Stomach smooth muscle (tissue), 2 donors: ENCODE data around the gene SLC35E2B.

Experiments
- H3K27ac ChIP-seq: one replicate; pipeline ENCODE4 v1.7.0; 2013; ENCODE audit warnings: mild to moderate bottlenecking, low read length, inconsistent platforms
- H3K27me3 ChIP-seq, 2 donors: one replicate each; pipeline ENCODE4 v1.7.0; 2013; ENCODE audit warnings: low read length in 2 of 2; ENCODE audit not compliant: insufficient read depth in 2 of 2, control insufficient read depth in 1 of 2
- H3K36me3 ChIP-seq, 2 donors: one replicate each; pipeline ENCODE4 v1.7.0; 2013; ENCODE audit warnings: low read length in 2 of 2; ENCODE audit not compliant: control insufficient read depth in 2 of 2, insufficient read depth in 2 of 2
- H3K4me1 ChIP-seq: one replicate; pipeline ENCODE4 v1.7.0; 2013; ENCODE audit warnings: low read length; ENCODE audit not compliant: control insufficient read depth, insufficient read depth
- H3K4me3 ChIP-seq, 2 donors: one replicate each; pipeline ENCODE4 v1.7.0; 2013; ENCODE audit warnings: low read length in 2 of 2
- H3K9ac ChIP-seq, 2 donors: one replicate each; pipeline ENCODE4 v1.7.0; 2013; ENCODE audit warnings: low read length in 2 of 2, mild to moderate bottlenecking in 1 of 2
- H3K9me3 ChIP-seq, 2 donors: one replicate each; pipeline ENCODE4 v1.7.0; 2013; ENCODE audit warnings: low read length in 2 of 2; ENCODE audit not compliant: control insufficient read depth in 2 of 2
- donor health status: healthy.
- donor health status: Pancreatic carcinoma.

The SLC35E2B gene

DNA sequence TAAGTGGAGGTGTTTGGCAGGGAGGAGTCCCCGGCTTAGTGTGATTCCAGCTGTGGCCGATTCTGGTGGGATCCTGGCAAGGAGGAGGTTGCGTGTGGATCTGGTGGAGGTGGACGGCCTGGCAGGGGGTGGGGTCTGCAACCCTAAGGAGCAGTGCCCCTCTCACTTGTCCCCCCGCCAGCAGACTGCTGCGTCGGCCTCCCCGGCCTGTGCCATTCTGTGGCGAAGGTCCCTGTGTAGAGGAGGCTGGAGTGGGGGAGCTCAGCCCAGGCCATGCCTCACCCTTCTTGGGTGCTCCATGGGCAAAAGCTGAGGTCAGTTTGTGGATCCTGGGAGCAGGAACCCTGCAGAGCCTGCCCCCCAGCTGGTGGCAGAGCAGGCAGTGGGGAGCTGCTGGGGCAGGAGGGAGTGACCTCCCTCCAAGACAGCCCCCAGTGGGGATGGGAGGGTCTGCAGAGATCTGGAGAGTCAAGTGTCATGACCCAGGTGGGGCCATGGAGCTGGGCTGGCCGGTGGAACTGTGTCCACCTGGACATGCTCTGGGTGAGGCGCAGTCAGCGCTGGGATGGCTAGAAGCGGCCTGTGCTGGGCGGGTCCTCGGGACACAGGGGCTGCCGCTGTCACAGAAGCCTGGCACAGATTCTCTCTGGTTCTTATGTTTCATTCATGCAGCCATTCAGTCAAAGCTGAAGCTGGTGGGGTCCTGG lies 72.0 kb downstream of the SLC35E2B start:
- no peak overlapping the region for H3K27ac ChIP-seq

DNA sequence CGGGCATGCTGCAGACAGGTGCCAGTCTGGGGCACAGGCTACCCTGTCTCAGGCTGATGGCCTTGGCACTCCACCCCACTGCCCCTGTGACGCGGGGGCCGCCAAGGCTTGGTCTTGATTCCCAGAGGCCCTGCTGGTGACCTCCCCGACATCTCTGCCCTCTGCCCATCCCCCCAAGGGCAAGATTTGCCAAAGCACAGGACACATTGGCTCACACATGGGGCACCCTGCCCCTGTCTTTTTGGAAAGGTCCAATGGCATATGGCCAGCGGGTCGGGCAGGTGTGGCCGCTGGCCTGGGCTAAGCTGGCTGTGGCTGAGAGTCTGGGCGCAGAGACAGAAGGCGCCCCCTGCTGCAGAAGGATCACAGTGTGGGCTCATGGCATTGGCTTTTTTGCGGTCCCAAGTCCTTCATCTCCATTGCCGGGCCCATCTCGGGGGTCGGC lies 72.7 kb downstream of the SLC35E2B start:
- Histone ChIP-seq H3K9me3 (no peaks in the 10 kb centered on the region), H3K4me3 (no peak overlapping the region), H3K27ac (no peak overlapping the region), H3K27me3 (no peaks in the 10 kb centered on the region), H3K36me3 (peaks cover 0 to 5% of the 10 kb centered on the region in 2 donors), H3K4me1 (peaks cover 23% of the 10 kb centered on the region), H3K9ac (no peak overlapping the region)

More for the DNA sequence above, 72.0 kb downstream of the SLC35E2B start:
- no peaks in the 10 kb centered on the region for H3K9me3 ChIP-seq
- peaks cover 23% of the 10 kb centered on the region for H3K4me1 ChIP-seq
- no peaks in the 10 kb centered on the region for H3K27me3 ChIP-seq
- H3K9ac ChIP-seq = no peak overlapping the region
- H3K36me3 ChIP-seq = peaks cover 0 to 5% of the 10 kb centered on the region in 2 donors
- H3K4me3 ChIP-seq = no peak overlapping the region

DNA sequence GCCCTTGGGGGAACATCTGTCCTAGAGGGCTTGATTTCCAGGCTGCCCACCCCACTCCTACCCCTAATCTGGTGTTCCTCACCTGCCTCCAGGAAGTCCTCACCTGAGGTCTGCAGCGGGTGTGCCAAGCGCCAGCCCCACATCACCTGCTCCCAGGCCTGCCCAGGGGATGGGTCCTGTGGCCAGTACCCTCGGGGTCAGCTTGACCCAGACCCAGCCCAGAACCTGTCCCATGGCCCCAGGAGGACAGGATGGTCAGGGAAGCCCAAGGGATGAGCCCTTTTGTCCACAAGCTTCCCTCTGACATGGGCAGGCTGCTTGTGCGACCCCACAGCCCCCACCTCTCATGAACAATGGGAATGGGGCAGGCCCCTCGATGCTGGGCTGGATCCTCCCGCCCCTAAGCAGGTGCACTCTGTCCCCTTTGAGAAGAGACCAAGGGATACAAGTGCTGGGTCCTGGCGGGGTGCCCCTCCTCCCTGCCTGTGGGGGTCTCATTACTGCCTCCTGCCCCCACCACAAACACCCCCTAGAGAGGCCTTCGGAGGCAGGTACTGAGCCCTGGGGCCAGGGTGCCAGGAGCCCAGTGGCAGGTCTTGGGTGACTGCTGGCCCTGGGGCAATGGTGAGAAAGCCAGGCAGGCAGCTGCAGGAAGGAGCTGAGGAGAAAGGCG lies 74.1 kb downstream of the SLC35E2B start:
- peaks cover 37% of the 10 kb centered on the region for H3K4me1 ChIP-seq
- H3K27me3 ChIP-seq = no peaks in the 10 kb centered on the region
- H3K4me3 ChIP-seq = no peak overlapping the region
- no peaks in the 10 kb centered on the region for H3K9me3 ChIP-seq
- no peak overlapping the region for H3K9ac ChIP-seq
- H3K27ac ChIP-seq = no peak overlapping the region
- H3K36me3 ChIP-seq = peaks cover 0 to 5% of the 10 kb centered on the region in 2 donors

DNA sequence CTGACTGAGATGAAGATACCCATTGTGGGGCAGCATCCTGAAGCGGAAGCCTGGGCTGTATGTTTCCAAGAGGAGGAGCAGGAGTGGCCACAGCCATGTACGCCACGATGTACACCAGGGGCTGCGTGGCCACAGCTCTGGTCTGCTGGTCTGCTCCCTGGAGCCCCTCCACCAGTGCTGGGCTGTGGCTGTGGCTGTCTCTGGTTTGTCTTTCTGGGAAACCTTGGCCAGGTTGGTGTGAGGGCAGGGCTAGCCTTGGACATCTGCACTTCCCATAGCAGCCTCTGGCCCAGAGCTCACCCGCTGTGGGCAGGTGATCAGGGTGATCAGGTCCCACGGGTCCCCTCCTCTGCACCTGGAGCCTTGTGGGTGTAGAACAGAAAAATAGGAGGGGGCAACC lies 74.7 kb downstream of the SLC35E2B start:
- H3K4me3 ChIP-seq = no peak overlapping the region
- H3K9me3 ChIP-seq = no peaks in the 10 kb centered on the region
- H3K27me3 ChIP-seq = no peaks in the 10 kb centered on the region
- H3K9ac ChIP-seq = no peak overlapping the region
- peaks cover 38% of the 10 kb centered on the region for H3K4me1 ChIP-seq
- peaks cover 0 to 5% of the 10 kb centered on the region in 2 donors for H3K36me3 ChIP-seq
- H3K27ac ChIP-seq = no peak overlapping the region

DNA sequence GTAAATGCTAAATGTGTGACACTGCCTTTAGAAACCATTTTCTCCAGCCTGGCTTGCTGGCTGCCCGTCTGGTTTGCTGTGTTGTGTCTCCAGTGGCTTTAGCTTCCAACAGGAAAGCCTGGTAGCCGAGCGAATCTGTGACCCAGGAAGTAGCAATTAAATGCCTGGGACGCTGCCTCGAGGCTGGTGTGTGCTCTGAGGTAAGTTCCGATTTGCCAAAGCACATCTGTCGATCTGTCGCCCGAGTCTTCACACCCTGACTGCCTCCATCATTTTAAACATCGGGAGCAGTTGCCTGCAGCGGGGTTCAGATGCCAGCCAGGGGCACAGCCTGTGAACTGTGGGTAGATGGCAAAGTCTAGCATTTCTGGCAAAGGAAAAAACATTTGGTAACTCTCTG lies 75.1 kb downstream of the SLC35E2B start:
- Histone ChIP-seq H3K4me1 (peaks cover 38% of the 10 kb centered on the region), H3K9ac (no peak overlapping the region), H3K27me3 (no peaks in the 10 kb centered on the region), H3K9me3 (no peaks in the 10 kb centered on the region), H3K27ac (no peak overlapping the region), H3K4me3 (no peak overlapping the region), H3K36me3 (peaks cover 0 to 5% of the 10 kb centered on the region in 2 donors)

GRCh38 chr1:1616838-1617237 lies 75.8 kb downstream of the SLC35E2B start:
- Histone ChIP-seq H3K4me1 (peaks cover 38% of the 10 kb centered on the region), H3K4me3 (peak overlapping the region; percentile 64 to 97), H3K9me3 (no peaks in the 10 kb centered on the region), H3K27ac (no peak overlapping the region), H3K9ac (peak overlapping the region in 1 of 2 donors; percentile 69), H3K27me3 (no peaks in the 10 kb centered on the region), H3K36me3 (peaks cover 0 to 5% of the 10 kb centered on the region in 2 donors)

DNA sequence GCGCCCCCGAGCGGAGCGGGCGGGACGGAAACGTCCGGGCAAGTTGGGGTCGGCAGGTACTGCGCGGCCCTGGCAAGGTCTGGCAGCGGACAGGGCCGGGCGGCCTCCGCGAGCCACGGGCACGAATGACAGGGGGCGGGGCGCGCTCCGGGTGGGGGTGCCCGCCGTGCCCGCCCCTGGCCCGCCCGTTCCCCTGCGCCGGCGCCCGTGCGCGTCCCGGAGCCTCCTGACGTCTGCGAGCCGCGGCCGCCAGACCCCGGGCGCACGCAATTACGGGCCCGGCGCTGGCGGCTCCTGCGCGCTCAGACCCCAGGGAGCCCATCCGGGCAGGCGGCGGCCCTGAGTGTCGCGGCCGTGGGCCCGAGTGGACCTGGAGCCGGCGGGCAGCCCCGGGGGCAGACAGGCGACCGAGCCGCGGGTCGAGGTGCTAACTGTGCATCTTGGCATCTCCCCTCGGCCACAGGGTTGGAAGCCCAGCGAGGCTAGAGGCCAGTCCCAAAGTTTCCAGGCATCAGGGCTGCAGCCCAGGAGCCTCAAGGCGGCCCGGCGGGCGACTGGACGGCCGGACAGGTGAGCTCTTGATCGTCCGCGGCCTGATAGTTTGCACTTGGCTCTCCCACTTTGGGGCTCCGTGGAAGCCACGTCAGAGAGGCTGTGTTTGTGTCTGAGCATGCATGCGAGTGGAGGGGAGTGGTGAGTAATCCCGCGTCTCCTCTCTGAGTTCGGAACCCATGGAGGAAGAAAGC lies 76.4 kb downstream of the SLC35E2B start:
- Histone ChIP-seq H3K27me3 (no peaks in the 10 kb centered on the region), H3K9me3 (no peaks in the 10 kb centered on the region), H3K27ac (peak overlapping the region; percentile 98), H3K36me3 (peaks cover 0 to 5% of the 10 kb centered on the region in 2 donors), H3K4me3 (peak overlapping the region; percentile 64 to 97), H3K4me1 (peaks cover 38% of the 10 kb centered on the region), H3K9ac (peak overlapping the region; percentile 69 to 98)

DNA sequence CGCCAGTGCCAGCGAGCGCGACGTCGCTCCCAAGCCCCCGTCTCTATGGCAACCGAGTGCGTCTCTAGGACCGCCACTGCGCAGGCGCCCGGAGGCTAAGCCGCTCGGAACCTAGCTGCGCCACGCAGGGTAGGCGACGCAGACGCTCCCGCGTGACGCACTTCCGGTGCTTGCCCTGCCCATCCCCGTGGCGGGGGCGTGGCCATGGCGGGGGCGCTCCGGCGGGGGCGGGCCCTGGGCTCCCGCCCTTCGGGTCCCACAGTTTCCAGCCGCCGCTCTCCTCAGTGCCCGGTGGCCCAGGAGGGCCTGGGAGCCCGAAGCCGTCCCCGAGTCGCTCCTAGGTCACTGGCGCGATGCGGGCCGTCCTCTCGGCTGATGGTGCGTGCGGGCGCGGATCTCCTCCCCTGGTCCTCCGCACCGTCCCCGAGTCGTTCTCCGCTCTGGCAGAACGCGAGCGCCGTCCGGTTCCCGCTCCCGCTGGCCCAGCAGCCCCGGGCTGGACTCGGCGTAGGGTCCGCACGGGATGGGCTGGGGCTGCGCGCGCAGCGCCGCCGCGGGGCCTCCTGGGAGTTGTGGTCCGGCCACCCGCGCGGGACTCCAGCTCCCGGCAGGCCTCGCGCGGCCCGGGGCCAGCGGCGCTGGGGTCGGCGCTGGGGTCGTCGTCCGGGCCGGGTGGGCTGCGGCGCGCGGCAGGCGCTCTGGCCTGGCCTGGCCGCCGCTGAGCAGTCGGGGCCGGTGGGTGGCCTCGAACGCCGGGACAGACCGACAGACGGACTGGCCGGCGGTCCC lies 77.1 kb downstream of the SLC35E2B start, which contains the start of gene MIB2:
Gene MIB2 (plus strand): TSS at position 245 of the 789 bp plus-strand sequence. CDS start 7,953 bp downstream, outside the sequence.
- Histone ChIP-seq H3K9me3 (no peaks in the 10 kb centered on the region), H3K36me3 (peaks cover 0 to 5% of the 10 kb centered on the region in 2 donors), H3K4me1 (peaks cover 38% of the 10 kb centered on the region), H3K27me3 (no peaks in the 10 kb centered on the region), H3K4me3 (peak within 1 kb of the TSS; percentile 64 to 97), H3K27ac (peak within 1 kb of the TSS; percentile 98), H3K9ac (peak within 1 kb of the TSS; percentile 98 to 99)

- Histone ChIP-seq H3K27me3 (no peaks in the 10 kb centered on the region), H3K4me3 (peak overlapping the region; percentile 61 to 97), H3K9ac (peak overlapping the region; percentile 58 to 98), H3K27ac (peak overlapping the region; percentile 98), H3K9me3 (no peaks in the 10 kb centered on the region), H3K36me3 (peaks cover 0 to 5% of the 10 kb centered on the region in 2 donors), H3K4me1 (peaks cover 38% of the 10 kb centered on the region)
These were observed 77.7 kb downstream of the SLC35E2B start for GRCh38 chr1:1614954-1615255.
